GM21423 (cell line): ENCODE results near the gene SSPN.
"Not testable (repeated sequence)": the region's sequence is repeated elsewhere in the genome, so short reads cannot be mapped to it uniquely, and the experiment has no call there.

Experiments used
- ATAC-seq: cut with Tn5 transposase; IDR thresholded peaks from one replicate; pipeline ENCODE4 v1.9.1; 2021; ENCODE audit warnings: mild to moderate bottlenecking, moderate library complexity; ENCODE audit not compliant: unreplicated experiment

The SSPN gene

GRCh38 chr12:26226629-26227360 lies 31.4 kb downstream of the SSPN start:
- no peak for ATAC-seq

GRCh38 chr12:26227361-26227745 lies 32.0 kb downstream of the SSPN start:
- no peak for ATAC-seq

DNA sequence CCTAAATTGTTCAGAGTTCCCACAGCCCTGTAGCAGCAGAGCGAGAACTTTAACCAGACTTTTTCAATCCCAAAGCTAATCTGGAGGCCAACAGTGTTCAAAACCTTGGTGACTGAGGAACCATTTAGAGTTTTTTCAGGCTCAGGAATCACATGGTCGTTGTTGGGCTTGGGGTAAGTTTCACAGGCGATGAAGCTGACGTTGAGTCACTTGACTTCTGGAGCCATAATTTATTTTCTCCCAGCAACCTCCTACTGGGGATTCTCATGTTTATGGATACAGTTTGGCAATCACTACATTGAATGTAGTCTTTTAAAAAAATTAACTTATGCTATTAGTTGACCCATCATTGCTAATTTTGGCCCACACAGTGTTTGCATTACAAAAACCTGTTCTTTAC lies 34.5 kb downstream of the SSPN start:
- no peak for ATAC-seq

GRCh38 chr12:26231470-26231869 lies 36.1 kb downstream of the SSPN start:
- ATAC-seq, result no peak

GRCh38 chr12:26231921-26232320 lies 36.5 kb downstream of the SSPN start:
- no peak for ATAC-seq

GRCh38 chr12:26233631-26234030 lies 38.3 kb downstream of the SSPN start:
- no peak for ATAC-seq

DNA sequence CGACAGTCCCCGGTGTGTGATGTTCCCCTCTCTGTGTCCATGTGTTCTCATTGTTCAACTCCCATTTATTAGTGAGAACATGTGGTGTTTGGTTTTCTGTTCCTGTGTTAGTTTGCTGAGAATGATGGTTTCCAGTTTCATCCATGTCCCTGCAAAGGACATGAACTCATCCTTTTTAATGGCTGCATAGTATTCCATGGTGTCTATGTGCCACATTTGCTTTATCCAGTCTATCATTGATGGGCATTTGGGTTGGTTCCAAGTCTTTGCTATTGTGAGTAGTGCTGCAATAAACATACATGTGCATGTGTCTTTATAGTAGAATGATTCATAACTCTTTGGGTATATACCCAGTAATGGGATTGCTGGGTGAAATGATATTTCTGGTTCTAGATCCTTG lies 40.1 kb downstream of the SSPN start:
- not testable (repeated sequence) for ATAC-seq

DNA sequence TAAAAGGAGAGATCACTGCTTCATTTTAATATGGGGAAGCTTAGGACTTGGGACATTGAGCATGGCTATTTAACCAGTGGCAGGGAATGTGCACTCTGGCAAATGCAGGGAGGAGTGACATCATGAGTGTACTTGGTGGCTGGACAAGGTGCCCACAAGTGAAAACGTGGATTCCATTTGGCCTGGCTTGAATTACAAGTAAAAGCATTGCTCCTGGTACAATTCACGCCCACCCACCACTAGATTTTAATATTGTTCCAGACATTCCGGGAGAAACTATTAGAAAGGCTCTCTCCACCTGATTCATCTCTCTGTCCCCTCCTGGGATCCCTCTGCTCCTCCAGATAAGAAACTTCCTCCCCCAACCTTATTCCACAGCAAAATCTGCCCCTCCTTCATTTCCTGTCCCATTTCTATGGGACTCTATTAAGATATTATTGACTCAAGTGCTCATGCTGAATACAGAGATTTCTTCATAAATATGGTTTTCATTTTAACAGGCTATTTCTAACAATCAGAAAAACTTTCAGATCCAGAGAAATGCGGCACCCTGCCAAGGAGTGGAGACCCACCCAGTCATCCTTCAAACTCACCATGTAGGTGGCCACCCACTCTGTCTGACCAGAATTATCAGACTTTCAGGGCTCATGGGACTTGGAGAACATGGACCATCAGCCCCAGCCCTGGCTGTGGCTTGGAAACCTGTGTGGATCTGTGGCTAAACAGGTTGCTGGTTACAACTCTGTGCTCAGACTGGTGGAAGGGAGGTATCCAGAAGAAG lies 43.2 kb downstream of the SSPN start:
- no peak for ATAC-seq

GRCh38 chr12:26239122-26239851 lies 43.9 kb downstream of the SSPN start:
- ATAC-seq, result no peak

DNA sequence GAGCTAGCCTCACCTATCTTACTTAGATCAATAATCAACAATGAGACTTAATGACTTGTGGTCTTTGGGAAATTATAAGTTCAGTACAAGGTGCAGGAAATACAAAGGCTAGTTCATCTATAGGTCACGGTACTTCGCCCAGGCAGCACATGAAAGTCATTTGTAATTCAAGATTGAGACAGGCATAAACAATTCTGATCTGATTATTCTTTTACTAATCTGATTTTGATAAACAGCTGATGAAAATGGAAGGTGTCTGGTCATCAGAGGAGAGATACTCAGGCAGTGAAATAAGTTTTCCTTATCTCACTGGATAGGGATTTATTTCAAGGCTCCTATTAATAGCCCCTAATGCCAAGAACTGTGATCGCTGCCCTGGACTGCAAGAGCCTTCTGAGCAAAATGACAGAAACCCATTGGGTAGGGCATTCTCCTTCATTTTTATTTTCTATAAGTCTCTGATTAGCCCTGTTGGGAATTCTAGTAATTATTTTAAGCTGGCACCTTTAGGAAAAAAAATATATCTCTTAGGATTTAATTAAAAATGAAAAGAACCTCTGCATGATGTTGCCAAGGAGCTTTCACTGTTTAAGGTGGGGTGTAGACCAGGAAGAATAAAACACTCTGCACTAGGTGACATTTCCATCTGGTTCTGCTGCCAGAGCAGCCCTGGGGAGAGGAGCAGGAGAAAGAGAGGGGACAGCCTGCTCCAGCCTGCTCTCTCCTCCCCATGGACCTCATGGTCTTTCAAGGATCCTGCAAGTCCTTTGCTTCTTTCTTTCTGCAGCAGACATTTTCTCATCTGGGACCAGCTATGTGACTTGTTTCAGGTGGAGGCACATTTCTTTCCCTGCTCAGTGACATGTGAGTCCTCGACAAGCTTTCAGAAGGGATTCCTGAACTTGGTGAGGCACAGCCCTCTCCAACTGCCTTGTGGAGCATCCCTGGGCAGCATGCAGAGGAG lies 44.8 kb downstream of the SSPN start:
- no peak for ATAC-seq

GRCh38 chr12:26241080-26241479 lies 45.7 kb downstream of the SSPN start:
- ATAC-seq, result no peak

- ATAC-seq, result no peak
Observed at GRCh38 chr12:26242683-26243082, 47.3 kb downstream of the SSPN start.

DNA sequence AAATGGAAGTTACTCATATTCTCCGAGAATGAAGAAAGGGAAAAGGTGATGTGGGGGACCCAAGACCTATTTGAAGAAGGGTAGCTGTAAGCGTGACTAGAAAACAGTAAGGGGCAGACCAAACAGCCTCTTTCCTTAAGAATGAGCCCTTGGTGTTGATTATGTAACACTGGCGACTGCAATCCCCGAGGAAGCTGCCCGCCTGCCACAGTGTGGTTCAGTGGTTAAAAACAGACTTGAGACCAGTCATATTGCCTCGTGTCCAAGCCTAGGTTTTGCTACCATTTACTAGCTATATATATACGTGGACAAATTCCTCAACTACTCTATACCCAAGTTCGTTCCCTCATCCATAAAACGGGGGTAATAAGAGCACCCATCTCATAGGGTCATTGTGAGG lies 49.1 kb downstream of the SSPN start:
- ATAC-seq, result no peak

GRCh38 chr12:26245175-26245942 lies 50.0 kb downstream of the SSPN start:
- ATAC-seq, result no peak

- no peak for ATAC-seq
Observed at GRCh38 chr12:26246483-26247164, 51.3 kb downstream of the SSPN start.

- ATAC-seq, result no peak
Observed at GRCh38 chr12:26247873-26248272, 52.5 kb downstream of the SSPN start.

GRCh38 chr12:26250801-26251200 lies 55.4 kb downstream of the SSPN start:
- ATAC-seq, result no peak

- no peak for ATAC-seq
Observed at GRCh38 chr12:26251600-26251999, 56.2 kb downstream of the SSPN start.

GRCh38 chr12:26252946-26253345 lies 57.6 kb downstream of the SSPN start:
- no peak for ATAC-seq
